Measurements from ENCODE around the gene GATD1. TPM values are rescaled to one million over a fixed set of nuclear protein-coding genes. Genes with fewer than 3 reads are reported as not detected.

The GATD1 gene
- total RNA-seq, 1 donor from 2014 or later = 51.9 TPM

DNA sequence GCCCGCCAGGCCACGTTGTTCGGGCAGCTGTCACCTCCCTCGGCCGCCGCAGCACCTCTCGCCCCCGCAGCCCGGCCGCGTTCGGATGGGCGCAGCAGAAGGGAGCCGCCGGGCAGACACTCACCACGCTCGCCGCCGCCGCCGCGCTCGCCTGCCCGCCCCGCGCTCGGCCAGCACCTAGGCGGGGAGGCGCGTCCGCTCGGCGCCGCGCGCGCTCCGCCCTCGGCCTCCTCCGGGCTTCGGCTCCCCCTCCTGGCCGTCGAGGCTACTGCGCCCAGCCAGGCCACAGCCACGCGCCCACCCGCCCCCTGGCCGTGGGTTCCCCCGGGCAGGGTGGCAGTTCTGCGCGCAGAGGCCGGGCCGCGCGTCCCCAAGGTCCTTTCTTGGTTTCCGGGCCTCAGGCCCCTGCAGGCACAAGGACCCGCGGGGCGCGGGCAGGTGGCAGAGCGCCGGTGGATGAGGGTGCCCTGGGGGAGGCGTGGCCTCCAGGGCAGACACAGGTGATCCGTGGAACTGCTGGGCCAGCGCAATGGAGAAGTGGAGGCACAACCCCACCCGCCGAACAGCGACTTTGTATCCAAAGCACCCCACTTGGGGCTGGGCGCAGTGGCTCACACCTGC, 20.9 kb upstream of the GATD1 start, which contains the start of gene SLC25A22:
Gene SLC25A22, minus strand, starts transcription at position 189 of the 621 bp plus-strand sequence. CDS start 3,275 bp downstream, outside the sequence.
- no peaks in the 10 kb centered on the region for H3K9me3 ChIP-seq (ENCODE audit: insufficient read depth, low read depth, low read length)
- H3K79me2 ChIP-seq (ENCODE audit: insufficient read depth, low read length) = peaks cover 11% of the 10 kb centered on the region
- peak; percentile 48 for DNase-seq (ENCODE audit: low read depth)
- peak within 1 kb of the TSS; percentile 78 for H3K27ac Mint-ChIP-seq (ENCODE audit: unreplicated experiment)
- H3K27me3 Mint-ChIP-seq (ENCODE audit: low read depth, unreplicated experiment) = no peaks in the 10 kb centered on the region
- peaks cover 2% of the 10 kb centered on the region for H3K36me3 Mint-ChIP-seq (ENCODE audit: low read depth, unreplicated experiment)
- peak within 1 kb of the TSS; percentile 85 for H3K4me3 Mint-ChIP-seq (ENCODE audit: unreplicated experiment)
- peak within 1 kb of the TSS; percentile 56 for H2AFZ ChIP-seq (ENCODE audit: low read depth, low read length)
- H3K27me3 ChIP-seq (ENCODE audit: insufficient read depth, low read length) = no peaks in the 10 kb centered on the region
- no peaks in the 10 kb centered on the region for H3K36me3 ChIP-seq (ENCODE audit: insufficient read depth, low read length)
- H3K9ac ChIP-seq (ENCODE audit: low read length) = peak within 1 kb of the TSS; percentile 86
- peak within 1 kb of the TSS; percentile 96 for H3K4me2 ChIP-seq (ENCODE audit: low read length)
- peaks cover 55% of the 10 kb centered on the region for H4K20me1 ChIP-seq (ENCODE audit: insufficient read depth, low read length)
- no peaks in the 10 kb centered on the region for H3K9me3 Mint-ChIP-seq (ENCODE audit: unreplicated experiment)
- H3K4me1 Mint-ChIP-seq (ENCODE audit: low read depth, unreplicated experiment) = no peaks in the 10 kb centered on the region
- FAIRE-seq = no peak
- TF ChIP-seq EZH2 (IDR thresholded peaks at IDR 0.05; ENCODE audit: insufficient read depth, low read length) = no peak
- TF ChIP-seq, protein P1, sequence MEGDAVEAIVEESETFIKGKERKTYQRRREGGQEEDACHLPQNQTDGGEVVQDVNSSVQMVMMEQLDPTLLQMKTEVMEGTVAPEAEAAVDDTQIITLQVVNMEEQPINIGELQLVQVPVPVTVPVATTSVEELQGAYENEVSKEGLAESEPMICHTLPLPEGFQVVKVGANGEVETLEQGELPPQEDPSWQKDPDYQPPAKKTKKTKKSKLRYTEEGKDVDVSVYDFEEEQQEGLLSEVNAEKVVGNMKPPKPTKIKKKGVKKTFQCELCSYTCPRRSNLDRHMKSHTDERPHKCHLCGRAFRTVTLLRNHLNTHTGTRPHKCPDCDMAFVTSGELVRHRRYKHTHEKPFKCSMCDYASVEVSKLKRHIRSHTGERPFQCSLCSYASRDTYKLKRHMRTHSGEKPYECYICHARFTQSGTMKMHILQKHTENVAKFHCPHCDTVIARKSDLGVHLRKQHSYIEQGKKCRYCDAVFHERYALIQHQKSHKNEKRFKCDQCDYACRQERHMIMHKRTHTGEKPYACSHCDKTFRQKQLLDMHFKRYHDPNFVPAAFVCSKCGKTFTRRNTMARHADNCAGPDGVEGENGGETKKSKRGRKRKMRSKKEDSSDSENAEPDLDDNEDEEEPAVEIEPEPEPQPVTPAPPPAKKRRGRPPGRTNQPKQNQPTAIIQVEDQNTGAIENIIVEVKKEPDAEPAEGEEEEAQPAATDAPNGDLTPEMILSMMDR (IDR thresholded peaks at IDR 0.05; ENCODE audit: insufficient read depth, low read depth, low read length) = peak; percentile 19
- peaks cover 16% of the 10 kb centered on the region for H3K4me1 ChIP-seq (ENCODE audit: insufficient read depth, low read length)
- H3K4me3 ChIP-seq (ENCODE audit: insufficient read depth, low read depth, low read length) = peak within 1 kb of the TSS; percentile 77
- peak within 1 kb of the TSS; percentile 81 for H3K27ac ChIP-seq (ENCODE audit: low read depth, low read length)

DNA sequence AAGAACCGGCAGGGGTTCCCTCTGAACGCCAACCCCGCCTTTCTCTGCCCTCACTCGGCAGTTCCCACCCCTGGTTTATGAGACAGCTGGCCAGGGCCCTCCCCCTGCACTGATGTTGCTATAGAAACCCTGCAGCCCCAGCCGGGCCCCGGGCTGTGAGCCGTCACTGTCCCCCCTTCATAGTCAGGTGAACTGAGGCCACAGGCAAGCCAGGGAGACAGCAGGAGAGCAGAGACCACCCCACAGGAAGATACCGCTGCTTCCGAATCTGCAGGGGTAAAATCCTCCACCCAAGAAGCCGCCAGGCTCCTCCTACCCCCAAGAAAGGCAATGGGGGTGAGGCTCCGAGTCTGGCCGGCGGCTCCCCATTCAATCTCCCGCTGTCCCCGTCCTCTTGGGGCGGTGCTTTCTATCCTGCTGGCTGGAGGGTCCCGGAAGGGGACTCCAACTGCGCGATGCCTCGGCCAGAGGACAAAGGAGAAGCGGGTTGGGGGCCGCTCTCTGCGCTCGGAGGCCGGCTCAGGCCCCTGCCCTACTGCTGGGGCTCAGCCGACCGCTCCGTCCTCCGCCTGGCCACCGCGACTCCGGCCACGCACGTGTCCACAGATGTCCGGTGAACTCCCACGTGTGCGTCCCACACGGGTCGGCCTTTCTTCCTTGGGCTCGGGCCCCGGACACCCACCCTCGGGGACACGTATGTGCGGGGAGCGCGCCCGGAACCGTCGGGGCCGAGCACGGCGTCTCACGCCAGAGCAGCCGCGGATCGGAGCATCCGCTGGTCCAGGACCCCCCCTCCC, 20.2 kb upstream of the GATD1 start:
- Histone ChIP-seq H2AFZ (ENCODE audit: low read depth, low read length) (peak overlapping the region; percentile 56), H3K4me1 (ENCODE audit: insufficient read depth, low read length) (peaks cover 16% of the 10 kb centered on the region), H3K27me3 (ENCODE audit: insufficient read depth, low read length) (no peaks in the 10 kb centered on the region), H3K4me2 (ENCODE audit: low read length) (peak overlapping the region; percentile 96), H4K20me1 (ENCODE audit: insufficient read depth, low read length) (peaks cover 52% of the 10 kb centered on the region), H3K36me3 (ENCODE audit: insufficient read depth, low read length) (no peaks in the 10 kb centered on the region), H3K79me2 (ENCODE audit: insufficient read depth, low read length) (peaks cover 4% of the 10 kb centered on the region), H3K4me3 (ENCODE audit: insufficient read depth, low read depth, low read length) (peak overlapping the region; percentile 77), H3K9ac (ENCODE audit: low read length) (peak overlapping the region; percentile 86), H3K9me3 (ENCODE audit: insufficient read depth, low read depth, low read length) (no peaks in the 10 kb centered on the region), H3K27ac (ENCODE audit: low read depth, low read length) (peak overlapping the region; percentile 81)
- Mint-ChIP-seq H3K27me3 (ENCODE audit: low read depth, unreplicated experiment) (no peaks in the 10 kb centered on the region), H3K36me3 (ENCODE audit: low read depth, unreplicated experiment) (peaks cover 2% of the 10 kb centered on the region), H3K9me3 (ENCODE audit: unreplicated experiment) (no peaks in the 10 kb centered on the region), H3K4me3 (ENCODE audit: unreplicated experiment) (peak overlapping the region; percentile 85), H3K4me1 (ENCODE audit: low read depth, unreplicated experiment) (no peaks in the 10 kb centered on the region), H3K27ac (ENCODE audit: unreplicated experiment) (peak overlapping the region; percentile 78)
- TF ChIP-seq, protein P1 (IDR thresholded peaks at IDR 0.05; ENCODE audit: insufficient read depth, low read depth, low read length) = no peak
- no peak for TF ChIP-seq EZH2 (IDR thresholded peaks at IDR 0.05; ENCODE audit: insufficient read depth, low read length)
- FAIRE-seq (no peak), DNase-seq (ENCODE audit: low read depth) (peak; percentile 64)
